ENCODE results near the gene PCDH9. TPM values are rescaled to one million over a fixed set of nuclear protein-coding genes. Genes with fewer than 3 reads are reported as not detected.

Gene PCDH9
- total RNA-seq, 1 experiment from 2014 or later = 0.11 TPM

DNA sequence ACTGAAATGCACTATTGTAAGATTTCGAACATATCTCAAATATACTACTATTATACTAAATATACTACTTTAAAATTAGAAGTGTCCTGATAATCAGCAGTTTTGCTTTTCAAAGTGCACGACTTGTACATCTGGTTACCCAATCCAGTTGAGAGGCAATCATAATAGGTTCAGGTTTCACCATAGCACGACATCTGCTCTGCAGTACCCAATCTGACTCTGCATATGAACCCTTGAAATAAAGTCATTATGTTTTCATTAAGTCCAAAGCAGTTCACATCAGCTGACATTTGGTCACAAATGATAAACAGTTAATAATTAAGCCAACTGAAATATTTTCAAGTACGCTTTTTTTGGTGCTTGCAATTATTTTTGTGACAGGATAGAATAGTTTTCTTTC lies 90.6 kb downstream of the PCDH9 start:
- BruUV-seq (replicated peaks) = no TSS peak
- no peaks in the 10 kb centered on the region for H3K4me1 ChIP-seq
- no peaks in the 10 kb centered on the region for H3K27me3 ChIP-seq (replicated peaks; ENCODE audit: control insufficient read depth, insufficient read depth, low read length)
- DNase-seq = no peak
- H3K9me3 ChIP-seq = no peaks in the 10 kb centered on the region
- Mint-ChIP-seq H3K36me3 (ENCODE audit: insufficient read depth, unreplicated experiment) (no peaks in the 10 kb centered on the region), H3K4me1 (ENCODE audit: low read depth, unreplicated experiment) (no peaks in the 10 kb centered on the region), H3K27me3 (ENCODE audit: insufficient read depth, unreplicated experiment) (no peaks in the 10 kb centered on the region), H3K27ac (ENCODE audit: unreplicated experiment) (no peak overlapping the region), H3K9me3 (ENCODE audit: unreplicated experiment) (no peaks in the 10 kb centered on the region), H3K4me3 (ENCODE audit: unreplicated experiment) (no peak overlapping the region)
- POLR2A ChIA-PET = no interaction called here
- H3K4me3 ChIP-seq (ENCODE audit: low read depth, low read length) = no peak overlapping the region
- TF ChIP-seq, protein P1, sequence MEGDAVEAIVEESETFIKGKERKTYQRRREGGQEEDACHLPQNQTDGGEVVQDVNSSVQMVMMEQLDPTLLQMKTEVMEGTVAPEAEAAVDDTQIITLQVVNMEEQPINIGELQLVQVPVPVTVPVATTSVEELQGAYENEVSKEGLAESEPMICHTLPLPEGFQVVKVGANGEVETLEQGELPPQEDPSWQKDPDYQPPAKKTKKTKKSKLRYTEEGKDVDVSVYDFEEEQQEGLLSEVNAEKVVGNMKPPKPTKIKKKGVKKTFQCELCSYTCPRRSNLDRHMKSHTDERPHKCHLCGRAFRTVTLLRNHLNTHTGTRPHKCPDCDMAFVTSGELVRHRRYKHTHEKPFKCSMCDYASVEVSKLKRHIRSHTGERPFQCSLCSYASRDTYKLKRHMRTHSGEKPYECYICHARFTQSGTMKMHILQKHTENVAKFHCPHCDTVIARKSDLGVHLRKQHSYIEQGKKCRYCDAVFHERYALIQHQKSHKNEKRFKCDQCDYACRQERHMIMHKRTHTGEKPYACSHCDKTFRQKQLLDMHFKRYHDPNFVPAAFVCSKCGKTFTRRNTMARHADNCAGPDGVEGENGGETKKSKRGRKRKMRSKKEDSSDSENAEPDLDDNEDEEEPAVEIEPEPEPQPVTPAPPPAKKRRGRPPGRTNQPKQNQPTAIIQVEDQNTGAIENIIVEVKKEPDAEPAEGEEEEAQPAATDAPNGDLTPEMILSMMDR (IDR thresholded peaks at IDR 0.05; ENCODE audit: insufficient read depth in 1 of 2, low read depth in 1 of 2, low read length in 1 of 2, severe bottlenecking in 1 of 2, unreplicated experiment in 1 of 2) = no peak
- CTCF ChIA-PET = no interaction called here
- intact Hi-C loops (cut with micrococcal nuclease; ENCODE audit: unreplicated experiment) = no loop called here
- no peaks in the 10 kb centered on the region for H3K36me3 ChIP-seq (ENCODE audit: control insufficient read depth, insufficient read depth, low read length)

DNA sequence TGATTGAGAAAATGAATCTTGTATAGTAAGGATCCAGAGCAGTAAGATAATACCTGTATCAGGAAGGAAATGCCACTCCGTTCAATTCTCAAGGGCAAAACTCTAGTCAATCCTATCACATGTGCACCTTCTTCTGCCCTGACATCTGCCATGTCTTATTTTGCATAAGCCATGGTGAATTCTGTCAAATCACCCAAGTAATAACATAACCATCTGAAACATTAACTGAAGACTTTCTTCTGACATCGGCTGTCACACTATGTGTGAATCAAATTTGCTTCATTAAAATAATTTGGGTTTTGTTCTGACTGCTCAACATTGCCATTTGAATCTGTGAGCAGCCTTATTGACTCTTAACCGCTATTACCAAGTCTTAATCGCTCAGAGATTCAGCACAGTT lies 91.2 kb downstream of the PCDH9 start:
- Histone ChIP-seq H3K4me3 (ENCODE audit: low read depth, low read length) (no peak overlapping the region), H3K4me1 (no peaks in the 10 kb centered on the region), H3K9me3 (no peaks in the 10 kb centered on the region), H3K36me3 (ENCODE audit: control insufficient read depth, insufficient read depth, low read length) (no peaks in the 10 kb centered on the region), H3K27me3 (replicated peaks; ENCODE audit: control insufficient read depth, insufficient read depth, low read length) (no peaks in the 10 kb centered on the region)
- ChIA-PET CTCF (no interaction called here), POLR2A (no interaction called here)
- H3K4me3 Mint-ChIP-seq (ENCODE audit: unreplicated experiment) = no peak overlapping the region
- intact Hi-C loops (cut with micrococcal nuclease; ENCODE audit: unreplicated experiment) = no loop called here
- no peak overlapping the region for H3K27ac Mint-ChIP-seq (ENCODE audit: unreplicated experiment)
- TF ChIP-seq, protein P1 (IDR thresholded peaks at IDR 0.05; ENCODE audit: insufficient read depth in 1 of 2, low read depth in 1 of 2, low read length in 1 of 2, severe bottlenecking in 1 of 2, unreplicated experiment in 1 of 2) = no peak
- H3K9me3 Mint-ChIP-seq (ENCODE audit: unreplicated experiment) = no peaks in the 10 kb centered on the region
- H3K36me3 Mint-ChIP-seq (ENCODE audit: insufficient read depth, unreplicated experiment) = no peaks in the 10 kb centered on the region
- H3K4me1 Mint-ChIP-seq (ENCODE audit: low read depth, unreplicated experiment) = no peaks in the 10 kb centered on the region
- no peak for DNase-seq
- no TSS peak for BruUV-seq (replicated peaks)
- no peaks in the 10 kb centered on the region for H3K27me3 Mint-ChIP-seq (ENCODE audit: insufficient read depth, unreplicated experiment)

DNA sequence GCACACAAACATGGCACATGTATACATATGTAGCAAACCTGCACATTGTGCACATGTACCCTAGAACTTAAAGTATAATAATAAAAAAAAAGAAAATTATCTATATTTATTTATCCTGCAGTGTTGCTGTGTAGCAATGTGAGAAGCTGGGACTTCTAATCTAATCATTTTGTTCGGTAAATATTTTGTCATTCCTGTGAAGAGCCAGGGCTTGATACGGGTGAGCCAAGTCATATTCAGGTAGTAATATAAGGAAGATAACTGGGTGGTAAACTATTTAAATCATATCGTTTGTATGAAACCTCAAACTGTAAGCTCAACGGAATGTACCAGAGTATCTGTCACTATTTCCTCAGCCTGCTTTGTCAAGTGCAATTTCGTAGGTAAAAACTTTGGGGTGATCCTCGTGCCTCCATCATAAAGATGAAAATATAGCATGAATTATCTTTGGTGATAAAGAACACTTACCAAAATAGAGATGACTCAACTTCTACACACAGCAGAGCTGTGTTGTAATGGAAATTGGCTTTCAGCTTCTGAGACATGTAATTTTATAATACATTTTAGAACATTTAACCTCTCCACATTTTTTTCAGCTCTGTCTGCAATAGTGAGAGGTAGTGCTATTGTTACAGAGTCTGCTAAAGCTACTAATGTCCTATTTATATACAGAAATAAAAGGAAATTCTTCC lies 92.9 kb downstream of the PCDH9 start:
- POLR2A ChIA-PET = interaction anchor here (0.6 kb wide), 2 partner anchors 9 to 16 kb away, joined by 3 read pairs; no protein-coding TSS in a partner anchor
- no peaks in the 10 kb centered on the region for H3K27me3 Mint-ChIP-seq (ENCODE audit: insufficient read depth, unreplicated experiment)
- H3K9me3 Mint-ChIP-seq (ENCODE audit: unreplicated experiment) = no peaks in the 10 kb centered on the region
- H3K36me3 Mint-ChIP-seq (ENCODE audit: insufficient read depth, unreplicated experiment) = no peaks in the 10 kb centered on the region
- CTCF ChIA-PET = no interaction called here
- no peaks in the 10 kb centered on the region for H3K9me3 ChIP-seq
- intact Hi-C loops (cut with micrococcal nuclease; ENCODE audit: unreplicated experiment) = no loop called here
- H3K4me1 Mint-ChIP-seq (ENCODE audit: low read depth, unreplicated experiment) = no peaks in the 10 kb centered on the region
- no peaks in the 10 kb centered on the region for H3K27me3 ChIP-seq (replicated peaks; ENCODE audit: control insufficient read depth, insufficient read depth, low read length)
- no peak overlapping the region for H3K4me3 ChIP-seq (ENCODE audit: low read depth, low read length)
- TF ChIP-seq, protein P1 (IDR thresholded peaks at IDR 0.05; ENCODE audit: insufficient read depth in 1 of 2, low read depth in 1 of 2, low read length in 1 of 2, severe bottlenecking in 1 of 2, unreplicated experiment in 1 of 2) = no peak
- DNase-seq = no peak
- H3K36me3 ChIP-seq (ENCODE audit: control insufficient read depth, insufficient read depth, low read length) = no peaks in the 10 kb centered on the region
- no peaks in the 10 kb centered on the region for H3K4me1 ChIP-seq
- BruUV-seq (replicated peaks) = no TSS peak
- no peak overlapping the region for H3K4me3 Mint-ChIP-seq (ENCODE audit: unreplicated experiment)
- no peak overlapping the region for H3K27ac Mint-ChIP-seq (ENCODE audit: unreplicated experiment)

Data from Caco-2 (cell line).